Spleen (tissue), 7 donors: Measurements from ENCODE around the gene NGF.

ENCODE experiments used
- POLR2A ChIP-seq, 3 donors: fragments of 450-650 bp; IDR thresholded peaks; one replicate each; pipeline ENCODE4 v1.5.1; 2017; ENCODE audit warnings: antibody characterized with exemption in 3 of 3, mild to moderate bottlenecking in 1 of 3
- POLR2AphosphoS5 ChIP-seq, 3 donors: sonication (generic); formaldehyde crosslinking; IDR thresholded peaks; one replicate each; pipeline ENCODE4 v1.5.1; 2017; ENCODE audit warnings: antibody characterized with exemption in 3 of 3
- TF ChIP-seq, protein P1 (sequence below), 11 experiments: fragments of 200-600 bp in 7 of 11; fragments of 450-650 bp in 4 of 11; sonication (generic) in 4 of 11; IDR thresholded peaks in 8 of 11; conservative IDR thresholded peaks in 3 of 11; 1 replicate in 7 of 11; 2 replicates in 4 of 11; pipeline versions ENCODE4 v1.4.0 to v1.8.0; 2016 to 2021; ENCODE audit warnings: antibody characterized with exemption in 11 of 11, inconsistent platforms in 4 of 11, mild to moderate bottlenecking in 1 of 11
- donor health status: DM: no; HTN: no; CAD: no; lungs with moderate emphysema.
- donor health status: DM: no; HTN: no; CAD: no.
- donor health status: DM: no; HTN: no; CAD: no.

DNA sequence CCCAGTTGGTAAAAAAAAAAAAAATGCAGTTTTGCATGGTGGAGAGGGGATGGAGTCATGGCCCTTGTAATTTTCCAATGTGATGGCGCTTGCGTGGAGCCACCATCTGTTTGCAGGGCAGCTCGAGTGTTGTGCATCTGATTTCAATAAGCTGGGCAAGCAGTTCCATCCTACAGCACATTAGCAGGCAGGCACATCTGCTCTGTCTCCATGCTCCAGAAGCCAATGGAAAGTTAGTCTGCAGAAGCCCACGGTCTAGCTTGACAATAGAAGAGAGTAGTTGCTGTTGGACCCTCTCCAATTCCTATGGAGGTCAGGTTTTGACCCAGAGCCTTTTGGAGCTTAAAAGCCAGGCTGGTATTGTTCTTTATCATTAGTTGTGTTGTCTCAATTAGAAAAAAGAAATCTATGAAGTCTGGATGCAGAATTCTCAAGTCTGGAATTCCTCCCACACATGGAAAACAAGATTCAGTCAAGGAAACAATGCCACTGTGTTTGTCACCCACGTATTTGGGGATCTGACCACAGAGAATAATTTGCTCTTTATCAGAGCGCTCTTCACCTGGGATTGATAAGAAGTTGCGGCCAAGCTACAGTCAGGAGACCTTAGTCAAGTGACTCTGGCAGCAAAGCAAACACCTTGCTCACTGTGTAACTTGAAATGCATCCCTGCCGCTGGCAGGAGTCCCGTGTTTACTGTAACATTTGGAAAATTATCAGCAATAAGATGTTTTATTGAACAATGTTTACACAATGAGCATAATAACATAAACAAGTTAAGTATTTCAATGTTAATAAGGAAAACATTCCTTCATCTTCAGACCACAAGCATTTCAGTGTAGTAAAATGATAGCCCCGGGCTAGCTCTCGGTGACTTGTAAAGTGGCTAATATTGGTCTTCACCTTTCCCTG, 20.7 kb downstream of the NGF start:
- TF ChIP-seq, protein P1, sequence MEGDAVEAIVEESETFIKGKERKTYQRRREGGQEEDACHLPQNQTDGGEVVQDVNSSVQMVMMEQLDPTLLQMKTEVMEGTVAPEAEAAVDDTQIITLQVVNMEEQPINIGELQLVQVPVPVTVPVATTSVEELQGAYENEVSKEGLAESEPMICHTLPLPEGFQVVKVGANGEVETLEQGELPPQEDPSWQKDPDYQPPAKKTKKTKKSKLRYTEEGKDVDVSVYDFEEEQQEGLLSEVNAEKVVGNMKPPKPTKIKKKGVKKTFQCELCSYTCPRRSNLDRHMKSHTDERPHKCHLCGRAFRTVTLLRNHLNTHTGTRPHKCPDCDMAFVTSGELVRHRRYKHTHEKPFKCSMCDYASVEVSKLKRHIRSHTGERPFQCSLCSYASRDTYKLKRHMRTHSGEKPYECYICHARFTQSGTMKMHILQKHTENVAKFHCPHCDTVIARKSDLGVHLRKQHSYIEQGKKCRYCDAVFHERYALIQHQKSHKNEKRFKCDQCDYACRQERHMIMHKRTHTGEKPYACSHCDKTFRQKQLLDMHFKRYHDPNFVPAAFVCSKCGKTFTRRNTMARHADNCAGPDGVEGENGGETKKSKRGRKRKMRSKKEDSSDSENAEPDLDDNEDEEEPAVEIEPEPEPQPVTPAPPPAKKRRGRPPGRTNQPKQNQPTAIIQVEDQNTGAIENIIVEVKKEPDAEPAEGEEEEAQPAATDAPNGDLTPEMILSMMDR (IDR thresholded peaks at IDR 0.05 in 8 of 11, conservative IDR thresholded peaks at IDR 0.05 in 3 of 11): no peak
- TF ChIP-seq POLR2AphosphoS5 (IDR thresholded peaks at IDR 0.05) (no peak), POLR2A (IDR thresholded peaks at IDR 0.05) (no peak)
